ENCODE measurements around the gene COL8A2. TPM values are rescaled to one million over a fixed set of nuclear protein-coding genes. Genes with fewer than 3 reads are reported as not detected.

Gene COL8A2
- total and polyA plus RNA-seq, 2 of the 4 experiments (the other 2 are of a cell fraction): 0.54 to 1.1 TPM

DNA sequence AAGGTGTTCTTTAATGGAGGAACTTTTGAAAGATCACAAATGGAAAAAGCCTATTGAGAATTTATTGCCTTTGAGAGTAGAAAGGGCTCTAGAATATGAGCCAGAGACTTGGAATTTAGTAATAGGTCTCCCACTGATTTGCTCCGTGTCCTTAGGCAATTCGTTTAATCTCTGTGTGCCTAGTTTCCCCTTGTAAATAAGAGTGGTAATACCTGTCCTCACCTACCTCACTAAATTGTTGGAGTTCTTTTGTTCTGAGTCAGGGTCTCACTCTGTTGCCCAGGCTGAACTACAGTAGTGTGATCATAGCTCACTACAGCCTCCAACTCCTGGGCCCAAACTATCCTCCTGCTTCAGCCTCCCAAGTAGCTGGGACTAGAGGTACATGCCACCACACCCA, 56.2 kb downstream of the COL8A2 start:
- CTCF ChIA-PET: no interaction called here
- H3K9me1 ChIP-seq (ENCODE audit: insufficient read depth, low read length): no peaks in the 10 kb centered on the region
- no peaks in the 10 kb centered on the region for H4K20me1 ChIP-seq (ENCODE audit: insufficient read depth, low read length)
- H3K23ac ChIP-seq (ENCODE audit: low read depth, low read length): no peak overlapping the region
- H3K14ac ChIP-seq (replicated peaks; ENCODE audit: low read depth, low read length): no peak overlapping the region
- DNase-seq (no peak), ATAC-seq (ENCODE audit: low read depth) (no peak)
- POLR2A ChIA-PET (ENCODE audit: unreplicated experiment): no interaction called here
- no peaks in the 10 kb centered on the region for H3K79me1 ChIP-seq (ENCODE audit: low read depth in 1 of 2, low read length in 2 of 2)
- no peaks in the 10 kb centered on the region for H3K27me3 ChIP-seq (ENCODE audit: control insufficient read depth, insufficient read depth, low read length)
- no CpG with 5 or more reads among the region's 2 CpGs for WGBS, 2 experiments (ENCODE audit: extremely low coverage in 2 of 2, insufficient read length in 1 of 2)
- no peaks in the 10 kb centered on the region for H3K9me3 ChIP-seq (ENCODE audit: control insufficient read depth, insufficient read depth, low read length)
- no peak overlapping the region for H3K9ac ChIP-seq (ENCODE audit: low read depth, low read length)
- BruUV-seq (replicated peaks): no TSS peak
- no peak overlapping the region for H2BK120ac ChIP-seq (ENCODE audit: low read depth, low read length)
- no peak overlapping the region for H2AK5ac ChIP-seq (ENCODE audit: low read depth, low read length)
- no peaks in the 10 kb centered on the region for H3K4me1 ChIP-seq (ENCODE audit: control insufficient read depth, insufficient read depth, low read length)
- no peak overlapping the region for H3K56ac ChIP-seq (ENCODE audit: extremely low read depth, insufficient read depth, low read length)
- H3K4me3 ChIP-seq (ENCODE audit: insufficient read depth, low read depth, low read length): no peak overlapping the region
- no peak for TF ChIP-seq FOS (IDR thresholded peaks at IDR 0.05; ENCODE audit: low read depth, low read length)
- TF ChIP-seq ELK1 (IDR thresholded peaks at IDR 0.05; ENCODE audit: borderline replicate concordance, low read depth, low read length): no peak
- TF ChIP-seq CEBPB (IDR thresholded peaks at IDR 0.05; ENCODE audit: low read depth, low read length): no peak
- TF ChIP-seq MAFK (IDR thresholded peaks at IDR 0.05; ENCODE audit: low read depth, low read length): no peak
- no peak for TF ChIP-seq RCOR1 (IDR thresholded peaks at IDR 0.05; ENCODE audit: insufficient replicate concordance, low read length)
- TF ChIP-seq BHLHE40 (IDR thresholded peaks at IDR 0.05; ENCODE audit: low read depth, low read length): no peak
- no peak overlapping the region for H2BK15ac ChIP-seq (ENCODE audit: low read depth, low read length)
- no peak overlapping the region for H2AFZ ChIP-seq (replicated peaks; ENCODE audit: low read length, poor library complexity)
- no peaks in the 10 kb centered on the region for H3K36me3 ChIP-seq (ENCODE audit: control insufficient read depth, insufficient read depth, low read length)
- H3K4ac ChIP-seq (ENCODE audit: low read depth, low read length): no peak overlapping the region
- H2BK20ac ChIP-seq (ENCODE audit: low read depth, low read length): no peak overlapping the region
- dilution Hi-C loops (cut with HindIII; ENCODE audit: low sequenced_read_pairs, unreplicated experiment): no loop called here
- no peak overlapping the region for H3K18ac ChIP-seq (ENCODE audit: low read depth, low read length)
- H2BK5ac ChIP-seq (ENCODE audit: low read depth, low read length, poor library complexity, severe bottlenecking): no peak overlapping the region
- no peak overlapping the region for H4K5ac ChIP-seq (ENCODE audit: low read depth, low read length)
- H3K27ac ChIP-seq (ENCODE audit: insufficient read depth, low read length): no peak overlapping the region
- intact Hi-C loops (cut with micrococcal nuclease): no loop called here
- in situ Hi-C loops (cut with MboI; ENCODE audit: low sequenced_read_pairs): no loop called here
- no peak overlapping the region for H3K4me2 ChIP-seq (ENCODE audit: low read depth, low read length)
- no peak overlapping the region for H2AK9ac ChIP-seq (replicated peaks; ENCODE audit: low read depth, low read length, poor library complexity)
- no peak overlapping the region for H4K8ac ChIP-seq (ENCODE audit: low read depth in 2 of 2, low read length in 2 of 2)
- H4K91ac ChIP-seq (ENCODE audit: insufficient read depth, low read depth, low read length): no peak overlapping the region
